H54 (cell line): ENCODE data around the gene P4HTM.
A peak's percentile ranks its signal among the peaks of the same experiment; 100 is the strongest.

Experiments used
- DNase-seq: peaks from one replicate; pipeline ENCODE4 v3.0.0; 2011; ENCODE audit warnings: low spot score, mixed read lengths; ENCODE audit not compliant: insufficient read length
- FAIRE-seq: peaks from 3 replicates; lab custom pipeline; 2011; peaks lifted over from hg19 to GRCh38; lab: Jason Lieb, UNC
- POLR2A ChIP-seq: IDR thresholded peaks from 2 replicates; pipeline ENCODE4 v1.6.1; 2011; ENCODE audit warnings: low read depth, mild to moderate bottlenecking, low read length

P4HTM gene

DNA sequence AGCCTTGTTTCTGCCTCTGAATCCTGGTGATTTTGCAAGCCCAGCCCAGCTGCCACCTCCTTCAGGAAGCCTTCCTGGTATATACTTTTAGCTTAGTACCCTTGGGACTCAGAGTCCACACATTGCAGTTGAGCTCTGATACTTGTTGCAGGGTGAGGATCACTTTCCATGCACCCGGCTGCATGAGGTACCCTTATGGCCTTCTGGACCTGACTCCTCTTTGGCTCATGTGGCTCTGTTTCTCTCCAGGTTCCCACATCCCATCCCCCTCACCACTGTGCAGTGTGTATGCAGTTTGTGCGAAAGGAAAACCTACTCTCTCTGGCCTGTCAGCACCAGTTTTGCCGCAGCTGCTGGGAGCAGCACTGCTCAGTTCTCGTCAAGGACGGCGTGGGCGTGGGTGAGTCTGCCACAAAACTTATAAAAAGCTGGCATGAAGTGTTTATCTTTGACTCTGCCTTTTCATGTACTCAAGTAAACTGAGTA is 23.1 kb upstream of the P4HTM start:
- FAIRE-seq, result no peak
- DNase-seq, result no peak
- TF ChIP-seq POLR2A, result no peak

GRCh38 chr3:48970586-48970985 is 19.5 kb upstream of the P4HTM start:
- no peak for TF ChIP-seq POLR2A
- FAIRE-seq (no peak), DNase-seq (no peak)

DNA sequence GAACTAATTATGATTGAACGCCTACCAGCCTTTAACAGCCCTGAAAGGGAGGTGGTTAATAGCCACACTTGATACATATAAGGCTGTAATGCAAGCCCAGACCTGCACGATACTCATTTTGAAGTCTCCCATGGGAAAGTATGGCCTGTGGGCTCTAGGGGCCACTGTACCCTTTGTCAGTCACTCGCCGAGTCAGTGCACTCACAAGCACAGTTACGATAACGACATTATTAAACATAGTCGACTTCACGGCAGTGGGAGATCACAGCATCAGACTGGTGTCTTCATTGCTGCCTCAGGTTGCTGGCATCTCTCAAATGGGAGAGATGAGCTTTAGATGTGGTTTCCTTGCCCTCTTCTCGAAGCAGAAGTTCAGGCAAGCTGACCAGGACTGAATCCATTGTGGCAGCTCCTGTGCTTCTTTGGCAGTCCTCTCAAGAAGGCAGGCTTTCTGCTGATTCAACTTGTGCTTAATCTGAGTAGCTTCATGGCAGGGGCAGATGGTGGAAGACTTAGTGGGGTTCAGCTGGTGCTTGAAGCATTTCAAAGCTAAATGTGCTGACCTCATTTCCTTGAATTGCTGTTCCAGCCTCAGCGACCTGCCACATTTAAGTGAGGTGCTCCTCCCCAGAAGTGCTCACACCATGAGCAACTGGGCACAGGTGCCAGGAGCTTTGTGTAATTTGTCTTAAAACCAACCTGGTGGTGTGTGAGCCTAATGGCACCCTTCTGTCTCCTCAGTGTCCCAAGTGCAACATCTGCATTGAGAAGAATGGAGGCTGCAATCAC is 15.8 kb upstream of the P4HTM start:
- DNase-seq (no peak), FAIRE-seq (no peak)
- no peak for TF ChIP-seq POLR2A

DNA sequence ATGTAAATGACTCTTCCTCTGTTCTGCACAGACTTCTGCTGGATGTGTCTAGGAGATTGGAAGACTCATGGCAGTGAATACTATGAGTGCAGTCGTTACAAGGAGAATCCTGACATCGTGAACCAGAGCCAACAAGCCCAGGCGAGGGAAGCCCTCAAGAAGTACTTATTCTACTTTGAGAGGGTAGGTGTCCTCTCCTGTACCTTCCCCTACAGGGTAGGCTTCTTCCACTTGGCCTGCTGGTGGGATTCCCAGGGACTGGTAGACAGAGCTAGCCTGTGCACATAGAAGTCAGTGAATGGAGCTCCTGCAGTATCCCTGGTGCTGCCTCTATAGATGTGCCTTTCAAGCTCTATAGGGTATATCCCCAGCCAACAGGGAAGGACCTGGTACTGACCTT is 10.6 kb upstream of the P4HTM start:
- no peak for DNase-seq
- no peak for FAIRE-seq
- TF ChIP-seq POLR2A, result no peak

GRCh38 chr3:48980295-48980694 is 9.7 kb upstream of the P4HTM start:
- no peak for TF ChIP-seq POLR2A
- no peak for DNase-seq
- no peak for FAIRE-seq

- no peak for DNase-seq
- FAIRE-seq, result no peak
These were observed 8.0 kb upstream of the P4HTM start for GRCh38 chr3:48982016-48982415.

DNA sequence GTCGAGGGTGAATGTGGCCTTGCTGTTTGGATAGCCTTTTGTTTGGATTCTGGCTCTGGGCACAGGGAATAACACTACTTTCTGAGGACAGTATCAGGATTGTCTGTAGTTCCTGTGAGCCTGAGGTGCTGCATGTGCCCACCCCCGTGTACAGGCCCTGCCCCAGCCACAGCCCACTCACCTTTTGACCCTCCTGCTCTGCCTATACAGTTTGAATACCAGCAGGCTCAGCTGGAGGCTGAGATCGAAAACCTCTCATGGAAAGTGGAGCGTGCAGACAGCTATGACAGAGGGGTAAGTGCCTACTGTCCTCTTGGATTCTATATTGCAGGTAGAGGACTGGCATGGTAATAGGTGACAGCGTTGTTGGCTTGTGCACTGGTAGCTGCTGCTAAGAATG is 7.4 kb upstream of the P4HTM start:
- FAIRE-seq, result no peak
- no peak for TF ChIP-seq POLR2A
- no peak for DNase-seq

More at GRCh38 chr3:48982016-48982415, 8.0 kb upstream of the P4HTM start:
- TF ChIP-seq POLR2A, result no peak

DNA sequence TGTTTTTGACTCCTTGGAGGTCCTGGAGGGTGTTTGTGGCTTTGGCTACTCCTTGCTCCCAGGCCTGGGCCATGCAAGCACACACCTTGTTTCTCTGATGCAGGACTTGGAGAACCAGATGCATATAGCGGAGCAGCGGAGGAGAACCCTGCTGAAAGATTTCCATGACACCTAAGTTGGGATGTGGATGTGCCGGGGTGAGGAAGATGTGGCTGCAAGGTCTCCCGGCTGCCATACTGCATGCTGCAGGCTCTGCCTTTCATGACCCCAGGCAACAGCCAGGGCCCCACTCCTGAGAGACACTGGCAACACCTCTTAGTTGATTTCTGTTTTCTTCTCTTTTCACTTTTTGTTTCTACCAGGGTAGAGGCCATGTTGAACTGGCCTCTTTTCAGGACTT is 6.9 kb upstream of the P4HTM start:
- TF ChIP-seq POLR2A, result no peak
- FAIRE-seq, result no peak
- DNase-seq, result no peak

- TF ChIP-seq POLR2A, result no peak
- DNase-seq, result no peak
- no peak for FAIRE-seq
These were observed 5.4 kb upstream of the P4HTM start for GRCh38 chr3:48984663-48985062.

GRCh38 chr3:48985831-48986376 is 4.1 kb upstream of the P4HTM start:
- FAIRE-seq (no peak), DNase-seq (no peak)
- TF ChIP-seq POLR2A, result no peak

DNA sequence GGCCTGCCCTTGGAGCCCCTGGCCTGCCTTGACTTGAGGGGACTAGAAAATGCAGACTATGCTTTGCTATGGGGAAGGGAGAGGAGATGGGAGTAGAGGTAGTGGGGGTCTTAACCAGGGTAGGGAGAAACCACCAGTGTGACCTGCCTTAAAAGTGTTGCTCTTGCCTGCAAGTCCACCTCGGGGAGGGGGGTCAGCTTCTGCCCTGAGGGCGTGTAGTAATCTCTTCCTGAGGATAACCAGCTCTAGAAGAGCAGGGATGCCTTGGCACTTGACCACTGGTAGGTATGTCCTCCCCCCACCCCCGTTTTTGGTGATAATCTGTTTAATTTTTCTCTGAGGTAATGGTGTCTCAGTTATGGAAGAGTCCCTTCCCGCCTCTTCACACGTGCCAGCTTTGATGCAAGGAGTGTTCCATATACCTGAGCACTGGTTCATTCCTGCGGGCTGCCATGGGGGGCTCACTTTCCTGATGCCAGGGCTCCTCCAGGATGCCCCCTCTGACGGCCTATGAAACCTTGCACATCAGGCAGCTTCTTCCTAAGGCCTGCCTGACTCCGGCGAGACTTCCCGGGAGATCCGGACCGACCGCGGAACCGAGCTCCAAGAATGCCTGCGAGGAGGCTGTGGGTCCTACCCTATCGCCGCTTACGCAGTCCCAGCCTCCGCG is 780 bp upstream of the P4HTM start:
- peak; percentile 30 for DNase-seq
- no peak for TF ChIP-seq POLR2A
- no peak for FAIRE-seq

- FAIRE-seq (no peak), DNase-seq (no peak)
- no peak for TF ChIP-seq POLR2A
These were observed 812 bp downstream of the P4HTM start for GRCh38 chr3:48990636-48991469.

DNA sequence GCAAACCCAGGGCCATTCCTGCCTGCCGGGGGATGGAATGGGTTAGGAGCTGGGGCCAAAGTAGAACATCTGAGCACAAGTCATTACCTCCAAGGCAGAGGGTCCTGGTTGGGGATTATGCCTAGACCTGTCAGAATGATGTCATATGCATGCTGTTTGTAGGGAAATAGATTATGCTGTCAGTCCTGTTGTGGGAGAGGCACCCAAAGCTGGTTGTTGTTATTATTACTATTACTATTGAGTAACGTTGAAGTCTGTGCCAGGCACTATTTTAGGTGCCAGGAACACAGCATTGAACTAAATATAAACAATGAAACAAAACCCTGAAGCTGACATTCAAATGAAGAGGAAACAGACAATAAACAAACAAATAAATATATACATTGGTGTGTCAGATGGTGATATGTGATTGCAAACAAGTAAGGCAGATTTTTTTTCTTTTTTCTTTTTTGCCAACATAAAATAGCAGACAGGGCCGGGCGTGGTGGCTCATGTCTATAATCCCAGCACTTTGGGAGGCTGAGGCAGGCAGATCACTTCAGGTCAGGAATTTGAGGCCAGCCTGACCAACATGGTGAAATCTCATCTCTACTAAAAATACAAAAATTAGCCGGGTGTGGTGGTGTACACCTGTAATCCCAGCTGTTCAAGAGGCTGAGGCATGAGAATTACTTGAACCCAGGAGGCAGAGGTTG is 2.0 kb downstream of the P4HTM start:
- no peak for TF ChIP-seq POLR2A
- FAIRE-seq (no peak), DNase-seq (no peak)

- FAIRE-seq, result no peak
- no peak for TF ChIP-seq POLR2A
- DNase-seq, result no peak
These were observed 3.8 kb downstream of the P4HTM start for GRCh38 chr3:48993834-48994233.
